ENCODE data around the gene CHCHD10. TPM values are rescaled to one million over a fixed set of nuclear protein-coding genes. Genes with fewer than 3 reads are reported as not detected.

The CHCHD10 gene
- total and polyA plus RNA-seq, 3 experiments from 2014 or later: 34.0 to 186 (median 172) TPM

- peaks cover 0 to 77% (median 18%) of the 10 kb centered on the region in 3 donors for H3K36me3 Mint-ChIP-seq
These were observed 35.4 kb upstream of the CHCHD10 start for GRCh38 chr22:23803001-23803819.

GRCh38 chr22:23801886-23802377 is 34.2 kb upstream of the CHCHD10 start:
- Histone ChIP-seq H3K9me3 (ENCODE audit: low read length) (no peaks in the 10 kb centered on the region), H3K4me1 (ENCODE audit: insufficient read depth, low read length) (no peaks in the 10 kb centered on the region), H3K4me3 (ENCODE audit: low read length) (no peak overlapping the region), H3K36me3 (ENCODE audit: insufficient read depth, low read length) (peaks cover 51% of the 10 kb centered on the region), H3K27me3 (ENCODE audit: insufficient read depth, low read length, poor library complexity, severe bottlenecking) (no peaks in the 10 kb centered on the region), H3K27ac (ENCODE audit: low read depth, low read length) (no peak overlapping the region)
- Mint-ChIP-seq H3K36me3 (peaks cover 0 to 76% (median 19%) of the 10 kb centered on the region in 3 donors), H3K27me3 (no peaks in the 10 kb centered on the region), H3K4me1 (no peaks in the 10 kb centered on the region), H3K27ac (peak overlapping the region in 1 of 8 donors; percentile 50), H3K9me3 (no peaks in the 10 kb centered on the region), H3K4me3 (no peak overlapping the region)
- ChIA-PET POLR2A (no interaction called here), CTCF (no interaction called here)
- DNase-seq: no peak

More at GRCh38 chr22:23803001-23803819, 35.4 kb upstream of the CHCHD10 start:
- ChIA-PET CTCF (no interaction called here), POLR2A (no interaction called here)
- no peaks in the 10 kb centered on the region for H3K9me3 Mint-ChIP-seq
- H3K27me3 Mint-ChIP-seq: no peaks in the 10 kb centered on the region
- no peak overlapping the region for H3K4me3 ChIP-seq (ENCODE audit: low read length)
- H3K27ac ChIP-seq (ENCODE audit: low read depth, low read length): no peak overlapping the region
- H3K27ac Mint-ChIP-seq: peak overlapping the region in 1 of 8 donors; percentile 10
- H3K4me3 Mint-ChIP-seq: peak overlapping the region in 1 of 7 donors; percentile 32
- DNase-seq: no peak
- H3K4me1 Mint-ChIP-seq: no peaks in the 10 kb centered on the region
- peaks cover 47% of the 10 kb centered on the region for H3K36me3 ChIP-seq (ENCODE audit: insufficient read depth, low read length)
- H3K4me1 ChIP-seq (ENCODE audit: insufficient read depth, low read length): no peaks in the 10 kb centered on the region
- no peaks in the 10 kb centered on the region for H3K9me3 ChIP-seq (ENCODE audit: low read length)
- no peaks in the 10 kb centered on the region for H3K27me3 ChIP-seq (ENCODE audit: insufficient read depth, low read length, poor library complexity, severe bottlenecking)

DNA sequence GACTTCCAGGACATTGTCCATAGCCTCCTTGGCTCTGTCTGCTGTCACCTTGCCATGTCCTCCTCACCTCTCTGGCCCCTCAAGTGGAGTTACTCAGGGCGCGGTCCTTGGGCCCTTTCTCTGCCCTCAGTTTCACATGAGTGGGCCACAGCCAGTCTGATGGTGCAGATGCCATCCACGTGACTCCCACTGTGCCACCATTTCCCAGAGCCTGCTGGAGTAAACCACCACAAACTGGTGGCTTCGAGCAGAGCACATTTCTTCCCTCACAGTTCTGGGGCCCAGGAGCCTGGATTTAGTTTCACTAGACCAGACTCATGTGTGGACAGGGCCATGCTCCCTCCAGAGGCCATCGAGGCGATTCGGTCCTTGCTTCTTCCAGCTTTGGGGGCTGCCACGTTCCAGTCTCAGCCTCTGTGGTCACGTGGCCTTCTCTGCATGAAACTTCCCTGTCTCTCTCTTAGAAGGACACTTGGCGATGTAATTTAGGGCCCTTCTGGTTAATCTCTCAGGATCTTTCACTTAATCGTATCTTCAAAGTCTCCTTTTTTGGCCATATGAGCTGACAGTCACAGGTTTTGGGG is 33.6 kb upstream of the CHCHD10 start:
- no peaks in the 10 kb centered on the region for H3K4me1 Mint-ChIP-seq
- ChIA-PET CTCF (no interaction called here), POLR2A (no interaction called here)
- no peaks in the 10 kb centered on the region for H3K27me3 Mint-ChIP-seq
- Histone ChIP-seq H3K4me3 (ENCODE audit: low read length) (no peak overlapping the region), H3K27me3 (ENCODE audit: insufficient read depth, low read length, poor library complexity, severe bottlenecking) (no peaks in the 10 kb centered on the region), H3K4me1 (ENCODE audit: insufficient read depth, low read length) (no peaks in the 10 kb centered on the region), H3K27ac (ENCODE audit: low read depth, low read length) (no peak overlapping the region), H3K36me3 (ENCODE audit: insufficient read depth, low read length) (peaks cover 53% of the 10 kb centered on the region), H3K9me3 (ENCODE audit: low read length) (no peaks in the 10 kb centered on the region)
- peaks cover 0 to 77% (median 22%) of the 10 kb centered on the region in 3 donors for H3K36me3 Mint-ChIP-seq
- DNase-seq: no peak
- no peaks in the 10 kb centered on the region for H3K9me3 Mint-ChIP-seq
- no peak overlapping the region for H3K4me3 Mint-ChIP-seq
- H3K27ac Mint-ChIP-seq: no peak overlapping the region

GRCh38 chr22:23800297-23801237 is 32.8 kb upstream of the CHCHD10 start:
- Histone ChIP-seq H3K4me1 (ENCODE audit: insufficient read depth, low read length) (no peaks in the 10 kb centered on the region), H3K27ac (ENCODE audit: low read depth, low read length) (no peak overlapping the region), H3K4me3 (ENCODE audit: low read length) (no peak overlapping the region), H3K9me3 (ENCODE audit: low read length) (no peaks in the 10 kb centered on the region), H3K36me3 (ENCODE audit: insufficient read depth, low read length) (peaks cover 49% of the 10 kb centered on the region), H3K27me3 (ENCODE audit: insufficient read depth, low read length, poor library complexity, severe bottlenecking) (no peaks in the 10 kb centered on the region)
- DNase-seq: no peak
- ChIA-PET CTCF (no interaction called here), POLR2A (no interaction called here)
- Mint-ChIP-seq H3K27ac (peak overlapping the region in 2 of 8 donors; percentile 73 to 84), H3K27me3 (no peaks in the 10 kb centered on the region), H3K9me3 (no peaks in the 10 kb centered on the region), H3K4me3 (no peak overlapping the region), H3K4me1 (no peaks in the 10 kb centered on the region), H3K36me3 (peaks cover 0 to 76% (median 24%) of the 10 kb centered on the region in 3 donors)

DNA sequence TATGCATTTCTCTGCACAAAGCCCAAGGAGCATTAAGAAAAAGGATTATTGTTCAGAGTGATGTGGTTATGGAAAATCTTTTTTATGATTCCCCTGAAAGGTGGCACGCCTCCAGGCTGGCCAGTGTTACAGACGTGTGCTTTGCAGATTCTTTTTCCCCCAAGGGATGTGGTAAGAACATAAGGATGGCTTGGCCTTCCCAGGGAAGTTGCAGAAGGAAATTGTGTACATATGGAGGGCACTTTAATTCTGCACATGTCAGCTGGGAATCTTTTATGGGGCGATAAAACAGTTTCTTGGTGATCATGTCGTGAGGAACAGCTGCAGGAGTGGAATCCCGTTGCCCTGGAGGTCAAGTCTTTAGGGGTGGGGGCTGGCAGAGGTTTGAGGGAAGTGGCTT is 28.7 kb upstream of the CHCHD10 start:
- no peak overlapping the region for H3K4me3 Mint-ChIP-seq
- CTCF ChIA-PET: no interaction called here
- Histone ChIP-seq H3K36me3 (ENCODE audit: insufficient read depth, low read length) (peaks cover 54% of the 10 kb centered on the region), H3K27ac (ENCODE audit: low read depth, low read length) (no peak overlapping the region), H3K4me1 (ENCODE audit: insufficient read depth, low read length) (no peaks in the 10 kb centered on the region), H3K9me3 (ENCODE audit: low read length) (no peaks in the 10 kb centered on the region), H3K4me3 (ENCODE audit: low read length) (no peak overlapping the region), H3K27me3 (ENCODE audit: insufficient read depth, low read length, poor library complexity, severe bottlenecking) (no peaks in the 10 kb centered on the region)
- peaks cover 0 to 69% (median 24%) of the 10 kb centered on the region in 3 donors for H3K36me3 Mint-ChIP-seq
- no peak for DNase-seq
- H3K9me3 Mint-ChIP-seq: no peaks in the 10 kb centered on the region
- H3K27me3 Mint-ChIP-seq: no peaks in the 10 kb centered on the region
- H3K27ac Mint-ChIP-seq: peak overlapping the region in 1 of 8 donors; percentile 23
- POLR2A ChIA-PET: no interaction called here
- peaks cover 12 to 16% (median 12%) of the 10 kb centered on the region in 3 donors for H3K4me1 Mint-ChIP-seq

DNA sequence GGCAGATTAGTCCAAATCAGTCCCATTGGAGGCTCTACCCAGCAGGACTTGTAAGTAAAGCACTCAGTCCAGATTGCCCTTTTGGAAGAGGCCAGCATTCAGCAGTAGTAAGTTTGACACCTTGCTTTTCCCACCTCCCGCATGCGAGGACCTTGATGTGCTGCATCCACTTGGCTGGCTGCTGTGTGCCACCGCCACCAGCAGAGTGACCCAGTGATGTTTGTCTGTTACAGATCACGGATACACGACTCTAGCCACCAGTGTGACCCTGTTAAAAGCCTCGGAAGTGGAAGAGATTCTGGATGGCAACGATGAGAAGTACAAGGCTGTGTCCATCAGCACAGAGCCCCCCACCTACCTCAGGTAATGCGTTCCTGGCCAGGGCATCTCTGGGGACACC is 25.6 kb upstream of the CHCHD10 start:
- no peak for DNase-seq
- Histone ChIP-seq H3K27me3 (ENCODE audit: insufficient read depth, low read length, poor library complexity, severe bottlenecking) (no peaks in the 10 kb centered on the region), H3K27ac (ENCODE audit: low read depth, low read length) (no peak overlapping the region), H3K9me3 (ENCODE audit: low read length) (no peaks in the 10 kb centered on the region), H3K36me3 (ENCODE audit: insufficient read depth, low read length) (peaks cover 41% of the 10 kb centered on the region), H3K4me3 (ENCODE audit: low read length) (no peak overlapping the region), H3K4me1 (ENCODE audit: insufficient read depth, low read length) (peaks cover 14% of the 10 kb centered on the region)
- ChIA-PET CTCF (no interaction called here), POLR2A (no interaction called here)
- peaks cover 22 to 35% (median 23%) of the 10 kb centered on the region in 3 donors for H3K4me1 Mint-ChIP-seq
- H3K9me3 Mint-ChIP-seq: no peaks in the 10 kb centered on the region
- H3K27me3 Mint-ChIP-seq: no peaks in the 10 kb centered on the region
- H3K36me3 Mint-ChIP-seq: peaks cover 0 to 60% (median 16%) of the 10 kb centered on the region in 3 donors
- H3K4me3 Mint-ChIP-seq: no peak overlapping the region
- H3K27ac Mint-ChIP-seq: no peak overlapping the region

- Histone ChIP-seq H3K27me3 (ENCODE audit: insufficient read depth, low read length, poor library complexity, severe bottlenecking) (no peaks in the 10 kb centered on the region), H3K36me3 (ENCODE audit: insufficient read depth, low read length) (peaks cover 35% of the 10 kb centered on the region), H3K9me3 (ENCODE audit: low read length) (no peaks in the 10 kb centered on the region), H3K4me3 (ENCODE audit: low read length) (no peak overlapping the region), H3K4me1 (ENCODE audit: insufficient read depth, low read length) (peaks cover 23% of the 10 kb centered on the region), H3K27ac (ENCODE audit: low read depth, low read length) (no peak overlapping the region)
- H3K36me3 Mint-ChIP-seq: peaks cover 0 to 56% (median 14%) of the 10 kb centered on the region in 3 donors
- no peaks in the 10 kb centered on the region for H3K9me3 Mint-ChIP-seq
- peaks cover 30 to 46% (median 34%) of the 10 kb centered on the region in 3 donors for H3K4me1 Mint-ChIP-seq
- peak overlapping the region in 1 of 8 donors; percentile 36 for H3K27ac Mint-ChIP-seq
- ChIA-PET CTCF (no interaction called here), POLR2A (no interaction called here)
- no peaks in the 10 kb centered on the region for H3K27me3 Mint-ChIP-seq
- peak overlapping the region in 1 of 7 donors; percentile 30 for H3K4me3 Mint-ChIP-seq
- no peak for DNase-seq
These were observed 24.2 kb upstream of the CHCHD10 start for GRCh38 chr22:23791738-23792645.

Measured in CD8-positive, alpha-beta memory T cell (primary cell).